Islet precursor cell (in vitro differentiated cells): ENCODE data around the gene UVSSA.

Experiments used
- DNase-seq: peaks from one replicate; pipeline ENCODE4 v3.0.0-alpha.2; 2018

Gene UVSSA

GRCh38 chr4:1351854-1352566, 5.0 kb downstream of the UVSSA start:
- peak; percentile 88 for DNase-seq

GRCh38 chr4:1352567-1352900, 5.5 kb downstream of the UVSSA start:
- DNase-seq = no peak

GRCh38 chr4:1353186-1354055, 6.4 kb downstream of the UVSSA start:
- DNase-seq = no peak

- DNase-seq = peak; percentile 71
Observed at GRCh38 chr4:1354136-1354982, 7.4 kb downstream of the UVSSA start.

GRCh38 chr4:1354983-1355275, 7.9 kb downstream of the UVSSA start:
- no peak for DNase-seq

GRCh38 chr4:1355378-1355777, 8.4 kb downstream of the UVSSA start:
- no peak for DNase-seq

- peak; percentile 76 for DNase-seq
Observed at GRCh38 chr4:1356181-1356998, 9.4 kb downstream of the UVSSA start.

- DNase-seq = no peak
Observed at GRCh38 chr4:1357356-1358248, 10.6 kb downstream of the UVSSA start.

- no peak for DNase-seq
Observed at GRCh38 chr4:1358421-1359143, 11.6 kb downstream of the UVSSA start.

- DNase-seq = no peak
Observed at GRCh38 chr4:1359144-1359501, 12.1 kb downstream of the UVSSA start.

GRCh38 chr4:1359976-1360375, 13.0 kb downstream of the UVSSA start:
- no peak for DNase-seq

GRCh38 chr4:1360423-1361283, 13.6 kb downstream of the UVSSA start:
- DNase-seq = peak; percentile 82

- DNase-seq = no peak
Observed at GRCh38 chr4:1361431-1361830, 14.4 kb downstream of the UVSSA start.

- no peak for DNase-seq
Observed at GRCh38 chr4:1362046-1362445, 15.0 kb downstream of the UVSSA start.

- DNase-seq = no peak
Observed at GRCh38 chr4:1362521-1362920, 15.5 kb downstream of the UVSSA start.

GRCh38 chr4:1363513-1363912, 16.5 kb downstream of the UVSSA start:
- DNase-seq = no peak

- no peak for DNase-seq
Observed at GRCh38 chr4:1364217-1364616, 17.2 kb downstream of the UVSSA start.

GRCh38 chr4:1364748-1365147, 17.7 kb downstream of the UVSSA start:
- no peak for DNase-seq

- DNase-seq = no peak
Observed at GRCh38 chr4:1365271-1366178, 18.5 kb downstream of the UVSSA start.
